ENCODE results near the gene CRHR1.

GRCh38 chr17:45828171-45828570, 44.1 kb downstream of the CRHR1 start:
- TF ChIP-seq, protein P1, sequence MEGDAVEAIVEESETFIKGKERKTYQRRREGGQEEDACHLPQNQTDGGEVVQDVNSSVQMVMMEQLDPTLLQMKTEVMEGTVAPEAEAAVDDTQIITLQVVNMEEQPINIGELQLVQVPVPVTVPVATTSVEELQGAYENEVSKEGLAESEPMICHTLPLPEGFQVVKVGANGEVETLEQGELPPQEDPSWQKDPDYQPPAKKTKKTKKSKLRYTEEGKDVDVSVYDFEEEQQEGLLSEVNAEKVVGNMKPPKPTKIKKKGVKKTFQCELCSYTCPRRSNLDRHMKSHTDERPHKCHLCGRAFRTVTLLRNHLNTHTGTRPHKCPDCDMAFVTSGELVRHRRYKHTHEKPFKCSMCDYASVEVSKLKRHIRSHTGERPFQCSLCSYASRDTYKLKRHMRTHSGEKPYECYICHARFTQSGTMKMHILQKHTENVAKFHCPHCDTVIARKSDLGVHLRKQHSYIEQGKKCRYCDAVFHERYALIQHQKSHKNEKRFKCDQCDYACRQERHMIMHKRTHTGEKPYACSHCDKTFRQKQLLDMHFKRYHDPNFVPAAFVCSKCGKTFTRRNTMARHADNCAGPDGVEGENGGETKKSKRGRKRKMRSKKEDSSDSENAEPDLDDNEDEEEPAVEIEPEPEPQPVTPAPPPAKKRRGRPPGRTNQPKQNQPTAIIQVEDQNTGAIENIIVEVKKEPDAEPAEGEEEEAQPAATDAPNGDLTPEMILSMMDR (IDR thresholded peaks at IDR 0.05): no peak
- no peak for TF ChIP-seq EP300 (IDR thresholded peaks at IDR 0.05)
